Endothelial cell of umbilical vein (primary cell): ENCODE data around the gene GALNT3. TPM values are rescaled to one million over a fixed set of nuclear protein-coding genes. Genes with fewer than 3 reads are reported as not detected.

Source experiments
- BruUV-seq: library from RNA; stranded (reverse); fragments of 400-500 nt; replicated peaks from 2 replicates; lab custom pipeline; 2021; lab: Mats Ljungman, UMichigan
- CTCF ChIA-PET: fragments of 300-600, 350-600 bp; sonication (Branson Sonifier 250); formaldehyde crosslinking; loops from one replicate; lab custom pipeline; 2021; ENCODE audit warnings: antibody characterized with exemption, inconsistent platforms; lab: Charles Lee
- POLR2A ChIA-PET: fragments of 300-600, 350-600 bp; sonication (Branson Sonifier 250); formaldehyde crosslinking; loops from one replicate; lab custom pipeline; 2021; ENCODE audit warnings: antibody characterized with exemption, inconsistent platforms; lab: Charles Lee
- DNase-seq: peaks from one replicate; pipeline ENCODE4 v3.0.0-alpha.2; 2011; ENCODE audit warnings: low read depth, low spot score
- FAIRE-seq: peaks from 2 replicates; lab custom pipeline; 2011; peaks lifted over from hg19 to GRCh38; lab: Jason Lieb, UNC
- H2AFZ ChIP-seq: 2 replicates; pipeline ENCODE4 v1.6.0; 2012; ENCODE audit warnings: low read depth, low read length, control low read depth, inconsistent platforms
- H3K27ac ChIP-seq: 2 replicates; pipeline ENCODE4 v1.5.1; 2011; ENCODE audit warnings: low read depth, mild to moderate bottlenecking, control low read depth, low read length, moderate library complexity; ENCODE audit not compliant: insufficient read depth
- H3K27me3 ChIP-seq, 2 experiments: 2 replicates each; pipeline versions ENCODE4 v1.6.0 to v1.6.1; 2011; ENCODE audit warnings: low read length in 2 of 2, mixed read lengths in 1 of 2; ENCODE audit not compliant: control insufficient read depth in 2 of 2, insufficient read depth in 2 of 2
- H3K36me3 ChIP-seq, 2 experiments: 2 replicates in 1 of 2; 3 replicates in 1 of 2; pipeline ENCODE4 v1.5.1; 2011; ENCODE audit warnings: low read length in 2 of 2, mild to moderate bottlenecking in 1 of 2, moderate library complexity in 1 of 2; ENCODE audit not compliant: control insufficient read depth in 2 of 2, insufficient read depth in 2 of 2; ENCODE audit errors: extremely low read depth in 1 of 2
- H3K4me1 ChIP-seq: 3 replicates; pipeline ENCODE4 v1.5.1; 2011; ENCODE audit warnings: mild to moderate bottlenecking, low read length; ENCODE audit not compliant: control insufficient read depth, insufficient read depth; ENCODE audit errors: extremely low read depth
- H3K4me2 ChIP-seq: 2 replicates; pipeline ENCODE4 v1.6.1; 2011; ENCODE audit warnings: low read length, control low read depth, mixed read lengths; ENCODE audit not compliant: insufficient read depth
- H3K4me3 ChIP-seq, 3 experiments: fragments of 200-600 bp in 1 of 3; sonication (generic), shearing (Covaris generic) in 1 of 3; replicated peaks in 1 of 3; 2 replicates each; pipeline ENCODE4 v1.5.1; 2011 to 2016; ENCODE audit warnings: control low read depth in 3 of 3, low read length in 3 of 3, mild to moderate bottlenecking in 2 of 3, inconsistent platforms in 1 of 3, low read depth in 1 of 3, moderate library complexity in 1 of 3; ENCODE audit not compliant: insufficient read depth in 1 of 3
- H3K79me2 ChIP-seq: 2 replicates; pipeline ENCODE4 v1.6.0; 2012; ENCODE audit warnings: low read length, inconsistent platforms; ENCODE audit not compliant: control insufficient read depth, insufficient read depth
- H3K9ac ChIP-seq: replicated peaks from 2 replicates; pipeline ENCODE3; 2011; ENCODE audit warnings: low read length, control low read depth; ENCODE audit not compliant: insufficient read depth; ENCODE audit errors: extremely low read depth
- H3K9me1 ChIP-seq: replicated peaks from 3 replicates; pipeline ENCODE4 v1.6.0; 2011; ENCODE audit warnings: mild to moderate bottlenecking, low read length; ENCODE audit not compliant: control insufficient read depth, insufficient read depth; ENCODE audit errors: extremely low read depth
- H3K9me3 ChIP-seq: replicated peaks from 2 replicates; pipeline ENCODE4 v1.5.1; 2012; ENCODE audit warnings: low read length, inconsistent platforms; ENCODE audit not compliant: control insufficient read depth, insufficient read depth
- H4K20me1 ChIP-seq: replicated peaks from 2 replicates; pipeline ENCODE3; 2011; ENCODE audit warnings: mild to moderate bottlenecking, low read length; ENCODE audit not compliant: control insufficient read depth, insufficient read depth; ENCODE audit errors: extremely low read depth
- EZH2 ChIP-seq: IDR thresholded peaks from 2 replicates; pipeline ENCODE4 v1.6.1; 2012; ENCODE audit warnings: borderline replicate concordance, low read depth, mild to moderate bottlenecking, moderate library complexity, low read length, inconsistent platforms; ENCODE audit not compliant: severe bottlenecking
- GATA2 ChIP-seq: IDR thresholded peaks from 2 replicates; pipeline ENCODE4 v1.7.0; 2011; ENCODE audit warnings: low read depth, mild to moderate bottlenecking, moderate library complexity, mixed read lengths, low read length; ENCODE audit not compliant: insufficient read length, insufficient read depth
- MAX ChIP-seq: IDR thresholded peaks from 2 replicates; pipeline ENCODE4 v1.6.1; 2011; ENCODE audit not compliant: insufficient read depth, insufficient read length
- POLR2A ChIP-seq: IDR thresholded peaks from 2 replicates; pipeline ENCODE4 v1.6.1; 2012; ENCODE audit warnings: low read depth, mild to moderate bottlenecking, control low read depth, low read length
- POLR2AphosphoS5 ChIP-seq: IDR thresholded peaks from 2 replicates; pipeline ENCODE4 v1.6.1; 2012; ENCODE audit warnings: low read depth, mild to moderate bottlenecking, control low read depth, low read length, moderate library complexity; ENCODE audit not compliant: insufficient read depth
- dilution Hi-C: fragments of 300-500 bp; cut with MboI; formaldehyde crosslinking; loops from one replicate; pipeline ENCODE4 v1.15.0; 2019; ENCODE audit warnings: low sequenced_read_pairs; ENCODE audit not compliant: extremely low pct_ligation_motif_present
- intact Hi-C: fragments of 100-400 bp; cut with micrococcal nuclease; formaldehyde crosslinking; loops from one replicate; pipeline ENCODE4 v1.10.0; 2022
- polyA plus RNA-seq, 4 experiments: library from polyadenylated mRNA; depleted of rRNA in 3 of 4; stranded (reverse) in 3 of 4; unstranded in 1 of 4; fragments of >200 nt; gene quantifications; 2 replicates each; pipeline versions ENCODE4 v1.2.1 to v1.2.3, GENCODE V29; 2011 to 2012; ENCODE audit warnings: missing spikeins in 1 of 4
- total RNA-seq: library from RNA; stranded (reverse); gene quantifications from 2 replicates; pipeline ENCODE4 v1.2.3, GENCODE V29; 2021

Gene GALNT3
- total and polyA plus RNA-seq, 2 donors (not counting 3 experiments of a cell fraction or from before 2014, with no cell fraction given): 0.07 to 0.82 TPM

GRCh38 chr2:165776796-165777195 lies 17.3 kb downstream of the GALNT3 start:
- no peak overlapping the region for H2AFZ ChIP-seq
- dilution Hi-C loops: no loop called here
- no peaks in the 10 kb centered on the region for H3K4me1 ChIP-seq
- H3K27me3 ChIP-seq: no peaks in the 10 kb centered on the region
- no peak for DNase-seq
- H3K36me3 ChIP-seq: no peaks in the 10 kb centered on the region
- H3K9me3 ChIP-seq: no peaks in the 10 kb centered on the region
- H3K9me1 ChIP-seq: no peaks in the 10 kb centered on the region
- H3K4me3 ChIP-seq: no peak overlapping the region
- no peak overlapping the region for H3K27ac ChIP-seq
- H4K20me1 ChIP-seq: no peaks in the 10 kb centered on the region
- H3K9ac ChIP-seq: no peak overlapping the region
- H3K79me2 ChIP-seq: no peaks in the 10 kb centered on the region
- no peak for TF ChIP-seq GATA2
- TF ChIP-seq POLR2AphosphoS5: no peak
- no peak for TF ChIP-seq MAX
- no peak for TF ChIP-seq POLR2A
- no peak for FAIRE-seq
- intact Hi-C loops: loop anchor here (10.0 kb wide), 1 partner anchor 762 kb away; no protein-coding TSS in a partner anchor
- ChIA-PET POLR2A (no interaction called here), CTCF (no interaction called here)
- no peak overlapping the region for H3K4me2 ChIP-seq
- no TSS peak for BruUV-seq

GRCh38 chr2:165776013-165776412 lies 18.0 kb downstream of the GALNT3 start:
- dilution Hi-C loops (no loop called here), intact Hi-C loops (loop anchor here (10.0 kb wide), 1 partner anchor 761 kb away; no protein-coding TSS in a partner anchor)
- Histone ChIP-seq H3K9me3 (no peaks in the 10 kb centered on the region), H3K9ac (no peak overlapping the region), H2AFZ (no peak overlapping the region), H3K4me3 (no peak overlapping the region), H3K79me2 (no peaks in the 10 kb centered on the region), H3K27me3 (peaks cover 0 to 3% of the 10 kb centered on the region in 2 experiments), H4K20me1 (no peaks in the 10 kb centered on the region), H3K36me3 (no peaks in the 10 kb centered on the region), H3K4me1 (no peaks in the 10 kb centered on the region), H3K9me1 (no peaks in the 10 kb centered on the region), H3K4me2 (no peak overlapping the region), H3K27ac (no peak overlapping the region)
- FAIRE-seq (no peak), DNase-seq (no peak)
- no peak for TF ChIP-seq EZH2
- ChIA-PET POLR2A (no interaction called here), CTCF (interaction anchor here (1.2 kb wide), 1 partner anchor 16 kb away, joined by 3 read pairs; no protein-coding TSS in a partner anchor)
- BruUV-seq: no TSS peak
